Mucosa of rectum (tissue), 2 donors: ENCODE data around the gene FBRS.
A peak's percentile ranks its signal among the peaks of the same experiment; 100 is the strongest.

Experiments
- H3K27ac ChIP-seq, 2 donors: one replicate each; pipeline ENCODE4 v1.7.0; 2013; ENCODE audit warnings: inconsistent platforms in 2 of 2, low read depth in 2 of 2, low read length in 2 of 2
- H3K27me3 ChIP-seq, 2 donors: one replicate each; pipeline ENCODE4 v1.7.0; 2013; ENCODE audit warnings: low read length in 2 of 2; ENCODE audit not compliant: control insufficient read depth in 2 of 2, insufficient read depth in 2 of 2
- H3K36me3 ChIP-seq, 2 donors: one replicate each; pipeline ENCODE4 v1.7.0; 2013; ENCODE audit warnings: low read length in 2 of 2; ENCODE audit not compliant: control insufficient read depth in 2 of 2, insufficient read depth in 2 of 2
- H3K4me1 ChIP-seq, 2 donors: one replicate each; pipeline ENCODE4 v1.7.0; 2013; ENCODE audit warnings: low read length in 2 of 2, mild to moderate bottlenecking in 1 of 2; ENCODE audit not compliant: control insufficient read depth in 2 of 2, insufficient read depth in 2 of 2
- H3K4me3 ChIP-seq, 2 donors: one replicate each; pipeline ENCODE4 v1.7.0; 2013; ENCODE audit warnings: low read length in 2 of 2
- H3K9ac ChIP-seq, 2 donors: one replicate each; pipeline ENCODE4 v1.7.0; 2013; ENCODE audit warnings: low read length in 2 of 2, low read depth in 1 of 2, mild to moderate bottlenecking in 1 of 2
- H3K9me3 ChIP-seq, 2 donors: one replicate each; pipeline ENCODE4 v1.7.0; 2013; ENCODE audit warnings: low read length in 2 of 2; ENCODE audit not compliant: control insufficient read depth in 2 of 2
- donor health status: healthy.
- donor health status: Normal muscosa, but diverticular disease.

Gene FBRS

GRCh38 chr16:30710971-30711370 lies 52.7 kb downstream of the FBRS start:
- Histone ChIP-seq H3K4me1 (no peaks in the 10 kb centered on the region), H3K27me3 (no peaks in the 10 kb centered on the region), H3K27ac (no peak overlapping the region), H3K9me3 (no peaks in the 10 kb centered on the region), H3K4me3 (no peak overlapping the region), H3K9ac (no peak overlapping the region), H3K36me3 (peaks cover 83 to 91% of the 10 kb centered on the region in 2 donors)

DNA sequence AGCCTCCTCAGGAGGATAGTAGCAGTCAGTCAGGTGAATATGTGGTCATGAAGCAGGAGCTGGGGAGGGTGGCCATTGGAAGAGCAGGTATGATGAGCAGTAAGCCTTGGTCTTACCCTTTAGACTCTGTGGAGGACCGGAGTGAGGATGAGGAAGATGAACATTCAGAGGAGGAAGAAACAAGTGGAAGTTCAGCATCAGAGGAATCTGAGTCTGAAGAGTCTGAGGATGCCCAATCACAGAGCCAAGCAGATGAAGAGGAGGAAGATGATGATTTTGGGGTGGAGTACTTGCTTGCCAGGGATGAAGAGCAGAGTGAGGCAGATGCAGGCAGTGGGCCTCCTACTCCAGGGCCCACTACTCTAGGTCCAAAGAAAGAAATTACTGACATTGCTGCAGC lies 53.5 kb downstream of the FBRS start:
- H3K27ac ChIP-seq: no peak overlapping the region
- H3K4me3 ChIP-seq: no peak overlapping the region
- H3K36me3 ChIP-seq: peaks cover 83 to 91% of the 10 kb centered on the region in 2 donors
- H3K9me3 ChIP-seq: no peaks in the 10 kb centered on the region
- H3K4me1 ChIP-seq: no peaks in the 10 kb centered on the region
- no peaks in the 10 kb centered on the region for H3K27me3 ChIP-seq
- H3K9ac ChIP-seq: no peak overlapping the region

DNA sequence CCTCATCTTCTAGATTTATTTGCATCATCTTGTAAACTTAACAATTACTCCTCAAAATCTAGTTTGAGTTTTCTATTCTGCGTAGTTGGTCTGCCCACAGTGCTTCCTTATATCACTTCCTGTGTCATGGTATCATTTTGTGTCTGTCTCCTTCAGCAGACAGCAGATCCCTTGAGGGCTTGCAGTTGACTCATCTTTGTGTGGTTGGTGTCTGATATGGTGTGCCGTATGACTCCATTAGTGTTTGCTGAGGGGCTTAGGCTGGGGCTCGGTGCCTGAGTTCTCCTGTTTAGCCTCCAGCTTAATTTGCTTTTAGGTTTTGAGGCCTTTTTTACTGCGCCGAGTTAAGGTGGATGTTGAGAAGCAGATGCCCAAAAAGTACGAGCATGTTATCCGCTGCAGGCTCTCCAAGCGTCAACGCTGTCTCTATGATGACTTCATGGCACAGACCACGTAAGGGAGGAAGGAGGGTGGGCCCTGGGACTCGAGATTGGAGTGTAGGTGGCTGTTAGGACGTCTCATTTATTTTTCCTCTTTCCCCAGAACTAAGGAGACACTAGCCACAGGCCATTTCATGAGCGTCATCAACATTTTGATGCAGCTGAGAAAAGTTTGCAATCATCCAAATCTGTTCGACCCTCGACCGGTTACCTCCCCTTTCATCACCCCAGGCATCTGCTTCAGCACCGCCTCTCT lies 57.7 kb downstream of the FBRS start:
- Histone ChIP-seq H3K27me3 (no peaks in the 10 kb centered on the region), H3K9me3 (no peaks in the 10 kb centered on the region), H3K9ac (no peak overlapping the region), H3K4me1 (no peaks in the 10 kb centered on the region), H3K27ac (peak overlapping the region in 1 of 2 donors; percentile 5), H3K36me3 (peaks cover 75 to 84% of the 10 kb centered on the region in 2 donors), H3K4me3 (no peak overlapping the region)

DNA sequence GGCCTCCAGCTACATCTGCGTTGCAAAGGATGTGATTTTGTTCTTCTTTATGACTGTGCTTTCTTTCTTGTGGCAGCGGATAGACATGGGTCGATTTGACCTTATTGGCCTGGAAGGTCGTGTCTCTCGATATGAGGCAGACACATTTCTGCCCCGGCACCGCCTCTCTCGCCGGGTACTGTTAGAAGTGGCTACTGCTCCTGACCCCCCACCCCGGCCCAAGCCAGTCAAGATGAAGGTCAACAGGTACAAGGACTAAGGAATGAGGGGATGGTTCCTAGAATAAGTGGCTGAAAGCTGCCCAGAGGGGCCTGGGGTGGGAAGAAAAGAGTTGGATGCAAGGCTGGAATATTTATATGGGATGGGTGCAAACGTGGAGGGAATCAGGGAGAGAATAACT lies 61.9 kb downstream of the FBRS start:
- H3K4me1 ChIP-seq: peaks cover 12 to 14% of the 10 kb centered on the region in 2 donors
- no peak overlapping the region for H3K4me3 ChIP-seq
- no peaks in the 10 kb centered on the region for H3K9me3 ChIP-seq
- H3K9ac ChIP-seq: no peak overlapping the region
- H3K27ac ChIP-seq: no peak overlapping the region
- peaks cover 81 to 90% of the 10 kb centered on the region in 2 donors for H3K36me3 ChIP-seq
- H3K27me3 ChIP-seq: no peaks in the 10 kb centered on the region
